ENCODE results near the gene FUT9. TPM values are rescaled to one million over a fixed set of nuclear protein-coding genes. Genes with fewer than 3 reads are reported as not detected.

FUT9 gene
- total and polyA plus RNA-seq, 10 of the 15 experiments (the other 5 are each of a cell fraction or from before 2014, with no cell fraction given), result not detected

DNA sequence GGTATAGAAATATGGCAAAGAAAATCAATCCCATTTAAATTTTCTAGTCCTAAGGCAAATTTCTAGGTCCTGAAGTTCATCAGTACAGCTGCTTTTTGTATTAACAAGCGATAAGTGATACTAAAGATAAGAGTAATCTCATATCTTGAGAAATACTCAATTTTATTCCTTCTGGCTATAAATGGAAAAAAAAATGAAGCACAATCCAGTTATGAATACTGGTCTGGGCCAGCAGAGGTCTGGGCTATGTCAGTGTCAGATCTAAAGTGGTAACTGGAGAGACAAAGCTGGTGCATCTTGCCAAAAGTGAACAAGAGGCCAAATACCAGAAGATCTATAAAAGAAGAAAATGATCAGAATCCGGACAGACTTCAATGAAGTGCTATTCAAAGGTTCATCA is 126.4 kb downstream of the FUT9 start (continued):
- no peak for TF ChIP-seq SRF (IDR thresholded peaks at IDR 0.05; ENCODE audit: low read depth in 2 of 2, low read length in 2 of 2)
- TF ChIP-seq, protein P1, sequence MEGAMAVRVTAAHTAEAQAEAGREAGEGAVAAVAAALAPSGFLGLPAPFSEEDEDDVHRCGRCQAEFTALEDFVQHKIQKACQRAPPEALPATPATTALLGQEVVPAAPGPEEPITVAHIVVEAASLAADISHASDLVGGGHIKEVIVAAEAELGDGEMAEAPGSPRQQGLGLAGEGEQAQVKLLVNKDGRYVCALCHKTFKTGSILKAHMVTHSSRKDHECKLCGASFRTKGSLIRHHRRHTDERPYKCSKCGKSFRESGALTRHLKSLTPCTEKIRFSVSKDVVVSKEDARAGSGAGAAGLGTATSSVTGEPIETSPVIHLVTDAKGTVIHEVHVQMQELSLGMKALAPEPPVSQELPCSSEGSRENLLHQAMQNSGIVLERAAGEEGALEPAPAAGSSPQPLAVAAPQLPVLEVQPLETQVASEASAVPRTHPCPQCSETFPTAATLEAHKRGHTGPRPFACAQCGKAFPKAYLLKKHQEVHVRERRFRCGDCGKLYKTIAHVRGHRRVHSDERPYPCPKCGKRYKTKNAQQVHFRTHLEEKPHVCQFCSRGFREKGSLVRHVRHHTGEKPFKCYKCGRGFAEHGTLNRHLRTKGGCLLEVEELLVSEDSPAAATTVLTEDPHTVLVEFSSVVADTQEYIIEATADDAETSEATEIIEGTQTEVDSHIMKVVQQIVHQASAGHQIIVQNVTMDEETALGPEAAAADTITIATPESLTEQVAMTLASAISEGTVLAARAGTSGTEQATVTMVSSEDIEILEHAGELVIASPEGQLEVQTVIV (IDR thresholded peaks at IDR 0.05; ENCODE audit: borderline replicate concordance, partially characterized antibody), result no peak
- TF ChIP-seq, protein P2, sequence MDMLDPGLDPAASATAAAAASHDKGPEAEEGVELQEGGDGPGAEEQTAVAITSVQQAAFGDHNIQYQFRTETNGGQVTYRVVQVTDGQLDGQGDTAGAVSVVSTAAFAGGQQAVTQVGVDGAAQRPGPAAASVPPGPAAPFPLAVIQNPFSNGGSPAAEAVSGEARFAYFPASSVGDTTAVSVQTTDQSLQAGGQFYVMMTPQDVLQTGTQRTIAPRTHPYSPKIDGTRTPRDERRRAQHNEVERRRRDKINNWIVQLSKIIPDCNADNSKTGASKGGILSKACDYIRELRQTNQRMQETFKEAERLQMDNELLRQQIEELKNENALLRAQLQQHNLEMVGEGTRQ (IDR thresholded peaks at IDR 0.05; ENCODE audit: borderline replicate concordance, low read depth, low read length), result no peak

DNA sequence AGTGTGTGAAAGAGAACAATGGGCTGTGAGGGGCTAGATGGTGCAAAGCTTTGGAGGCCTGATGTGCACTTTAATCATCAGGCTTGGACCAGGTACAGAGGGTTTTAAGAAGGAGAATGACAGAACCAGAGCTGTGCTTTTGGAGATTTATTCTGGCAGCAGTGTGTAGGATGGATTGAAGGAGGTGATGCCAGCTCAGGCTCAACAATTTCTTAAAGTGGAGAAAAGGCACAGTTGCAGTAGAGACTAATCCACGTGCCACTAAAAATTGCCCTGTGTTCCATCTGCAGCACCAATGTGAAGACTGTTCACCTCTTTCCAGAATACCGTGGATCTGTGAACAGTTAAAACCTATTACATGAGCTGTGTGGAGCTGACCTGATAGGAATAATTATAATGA is 134.7 kb downstream of the FUT9 start:
- DNase-seq (ENCODE audit: low read depth, low spot score) (no peak), ATAC-seq (no peak), FAIRE-seq (no peak)
- WGBS (ENCODE audit: insufficient coverage, insufficient replicate concordance, low lambda C conversion rate, missing lambda C conversion rate), result 2% methylated on average over 2 of the region's 2 CpGs
- H3K36me3 ChIP-seq (ENCODE audit: control insufficient read depth in 2 of 2, insufficient read depth in 2 of 2, low read length in 1 of 2), result no peaks in the 10 kb centered on the region
- H3K79me2 ChIP-seq (ENCODE audit: control insufficient read depth, insufficient read depth, low read length), result no peaks in the 10 kb centered on the region
- H3K4me1 ChIP-seq (ENCODE audit: control insufficient read depth, insufficient read depth, low read length), result no peaks in the 10 kb centered on the region
- H4K20me1 ChIP-seq (ENCODE audit: control insufficient read depth, insufficient read depth), result no peaks in the 10 kb centered on the region
- ChIA-PET CTCF (no interaction called here), POLR2A (no interaction called here), RAD21 (ENCODE audit: unreplicated experiment) (no interaction called here), SMC1A (ENCODE audit: uncharacterized antibody, unreplicated experiment) (interaction anchor here (0.6 to 1.0 kb wide), 2 partner anchors 25 to 99 kb away, joined by 3 read pairs; no protein-coding TSS in a partner anchor)
- H3K9me3 ChIP-seq (replicated peaks; ENCODE audit: control insufficient read depth, insufficient read depth, low read length), result no peaks in the 10 kb centered on the region
- in situ Hi-C loops (cut with MboI), result no loop called here
- no peak overlapping the region for H3K4me2 ChIP-seq (ENCODE audit: control insufficient read depth, insufficient read depth)
- H3K4me3 ChIP-seq, result no peak overlapping the region
- no peaks in the 10 kb centered on the region for H3K27me3 ChIP-seq (replicated peaks in 1 of 2; ENCODE audit: control insufficient read depth in 2 of 2, insufficient read depth in 2 of 2, low read length in 1 of 2)
- intact Hi-C loops (cut with micrococcal nuclease; ENCODE audit: unreplicated experiment), result no loop called here
- H3K9ac ChIP-seq (ENCODE audit: control insufficient read depth, insufficient read depth, low read length), result no peak overlapping the region
- no TSS peak for BruUV-seq (replicated peaks)
- H2AFZ ChIP-seq (ENCODE audit: control insufficient read depth, low read depth, low read length), result no peak overlapping the region
- H3K27ac ChIP-seq (ENCODE audit: control insufficient read depth, insufficient read depth), result no peak overlapping the region
- TF ChIP-seq RBBP5 (conservative IDR thresholded peaks at IDR 0.05) (no peak), NFYB (IDR thresholded peaks at IDR 0.05; ENCODE audit: insufficient read depth, low read depth, low read length) (no peak)

All from GM12878 (cell line).